ENCODE data around the gene CCSER1. TPM values are rescaled to one million over a fixed set of nuclear protein-coding genes. Genes with fewer than 3 reads are reported as not detected.

Gene CCSER1
- total RNA-seq, 1 experiment from 2014 or later: 5.9 TPM

DNA sequence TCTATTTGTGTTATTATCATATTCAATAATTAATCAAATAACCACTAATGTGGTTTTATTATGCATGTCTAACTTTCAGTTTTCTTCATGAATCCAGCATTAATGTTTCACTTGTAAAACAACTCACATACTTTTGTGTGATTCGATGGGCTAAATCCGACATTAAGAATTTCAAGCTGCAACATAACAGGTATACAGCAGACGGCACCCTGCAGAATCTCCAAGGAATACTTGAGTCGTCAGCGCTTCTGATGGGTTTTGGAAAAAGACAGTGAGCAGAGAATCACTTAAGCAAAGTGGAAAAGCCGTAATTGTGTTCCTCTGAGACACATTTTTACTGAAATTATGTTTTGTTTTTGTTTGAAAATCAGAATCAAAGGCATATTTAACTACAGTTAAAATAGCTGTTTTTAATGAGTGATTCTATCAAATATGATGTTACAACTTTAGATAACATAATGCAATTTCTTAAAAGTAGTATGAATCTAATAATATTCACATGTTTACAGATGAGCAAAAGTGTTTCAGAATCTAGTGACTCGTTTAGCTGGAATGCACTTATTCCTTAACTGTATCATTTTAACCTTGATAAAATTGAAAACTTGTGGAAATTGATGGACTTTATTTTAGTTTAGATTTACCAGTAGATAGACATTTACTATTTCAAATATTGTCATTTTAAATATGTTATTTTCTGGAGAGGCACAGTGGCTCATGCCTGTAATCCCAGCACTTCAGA, 514.8 kb downstream of the CCSER1 start:
- no TSS peak for BruUV-seq (replicated peaks)
- intact Hi-C loops (cut with micrococcal nuclease; ENCODE audit: unreplicated experiment): no loop called here
- no peaks in the 10 kb centered on the region for H4K20me1 ChIP-seq (ENCODE audit: insufficient read depth)
- no peaks in the 10 kb centered on the region for H3K36me3 ChIP-seq (ENCODE audit: low read depth)
- no peaks in the 10 kb centered on the region for H3K9me2 ChIP-seq (ENCODE audit: insufficient read depth)
- H3K4me2 ChIP-seq: no peak overlapping the region
- TF ChIP-seq EZH2 (IDR thresholded peaks at IDR 0.05; ENCODE audit: low read depth) (no peak), CTCF (conservative IDR thresholded peaks at IDR 0.05) (no peak)
- no peak for DNase-seq
- no peak overlapping the region for H3K4me3 ChIP-seq
- ChIA-PET POLR2A (ENCODE audit: unreplicated experiment) (no interaction called here), CTCF (no interaction called here)
- H3K4me1 ChIP-seq (replicated peaks; ENCODE audit: insufficient read depth): no peaks in the 10 kb centered on the region
- H2AFZ ChIP-seq: no peak overlapping the region
- no peaks in the 10 kb centered on the region for H3K79me2 ChIP-seq (ENCODE audit: low read depth)
- no peaks in the 10 kb centered on the region for H3K27me3 ChIP-seq (ENCODE audit: insufficient read depth, low read depth)
- H3F3A ChIP-seq (ENCODE audit: insufficient read depth, low read depth): no peaks in the 10 kb centered on the region
- H3K27ac ChIP-seq: no peak overlapping the region
- no peaks in the 10 kb centered on the region for H3K9me3 ChIP-seq (ENCODE audit: insufficient read depth, low read depth)

DNA sequence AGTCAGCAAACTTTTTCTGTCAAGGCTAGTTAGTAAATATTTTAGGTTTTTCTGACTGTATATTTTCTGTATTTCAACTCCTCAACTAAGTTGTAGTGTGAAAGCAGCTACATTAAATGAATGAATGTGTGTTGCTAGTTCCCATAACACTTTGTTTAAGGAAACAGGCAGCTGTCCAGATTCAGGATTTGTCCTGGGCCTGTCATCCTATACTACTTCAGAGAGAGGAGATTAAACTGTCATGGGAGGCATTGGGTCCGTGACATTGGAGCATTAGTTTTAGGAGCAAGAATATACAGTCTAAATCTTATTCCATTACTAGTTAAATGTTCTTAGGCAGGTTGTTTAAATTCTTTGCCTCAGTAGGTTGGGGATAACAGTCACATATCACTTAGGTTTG, 516.0 kb downstream of the CCSER1 start:
- no peaks in the 10 kb centered on the region for H3K4me1 ChIP-seq (replicated peaks; ENCODE audit: insufficient read depth)
- H3F3A ChIP-seq (ENCODE audit: insufficient read depth, low read depth): no peaks in the 10 kb centered on the region
- H3K36me3 ChIP-seq (ENCODE audit: low read depth): no peaks in the 10 kb centered on the region
- no peaks in the 10 kb centered on the region for H3K27me3 ChIP-seq (ENCODE audit: insufficient read depth, low read depth)
- H2AFZ ChIP-seq: no peak overlapping the region
- no peak for DNase-seq
- intact Hi-C loops (cut with micrococcal nuclease; ENCODE audit: unreplicated experiment): no loop called here
- no peak overlapping the region for H3K27ac ChIP-seq
- H3K79me2 ChIP-seq (ENCODE audit: low read depth): no peaks in the 10 kb centered on the region
- no TSS peak for BruUV-seq (replicated peaks)
- POLR2A ChIA-PET (ENCODE audit: unreplicated experiment): no interaction called here
- H3K4me3 ChIP-seq: no peak overlapping the region
- TF ChIP-seq CTCF (conservative IDR thresholded peaks at IDR 0.05) (no peak), EZH2 (IDR thresholded peaks at IDR 0.05; ENCODE audit: low read depth) (no peak)
- H3K9me3 ChIP-seq (ENCODE audit: insufficient read depth, low read depth): no peaks in the 10 kb centered on the region
- no peak overlapping the region for H3K4me2 ChIP-seq
- no peaks in the 10 kb centered on the region for H4K20me1 ChIP-seq (ENCODE audit: insufficient read depth)
- CTCF ChIA-PET: no interaction called here
- H3K9me2 ChIP-seq (ENCODE audit: insufficient read depth): no peaks in the 10 kb centered on the region

GRCh38 chr4:90648311-90648710, 521.1 kb downstream of the CCSER1 start:
- ChIA-PET POLR2A (ENCODE audit: unreplicated experiment) (no interaction called here), CTCF (no interaction called here)
- Histone ChIP-seq H3K36me3 (ENCODE audit: low read depth) (no peaks in the 10 kb centered on the region), H3K4me3 (no peak overlapping the region), H3K79me2 (ENCODE audit: low read depth) (no peaks in the 10 kb centered on the region), H4K20me1 (ENCODE audit: insufficient read depth) (no peaks in the 10 kb centered on the region), H3K9me3 (ENCODE audit: insufficient read depth, low read depth) (no peaks in the 10 kb centered on the region), H3K27me3 (ENCODE audit: insufficient read depth, low read depth) (no peaks in the 10 kb centered on the region), H2AFZ (no peak overlapping the region), H3K9me2 (ENCODE audit: insufficient read depth) (no peaks in the 10 kb centered on the region), H3K4me1 (replicated peaks; ENCODE audit: insufficient read depth) (no peaks in the 10 kb centered on the region), H3F3A (ENCODE audit: insufficient read depth, low read depth) (no peaks in the 10 kb centered on the region), H3K4me2 (no peak overlapping the region), H3K27ac (no peak overlapping the region)
- DNase-seq: no peak
- intact Hi-C loops (cut with micrococcal nuclease; ENCODE audit: unreplicated experiment): no loop called here
- TF ChIP-seq CTCF (conservative IDR thresholded peaks at IDR 0.05) (no peak), EZH2 (IDR thresholded peaks at IDR 0.05; ENCODE audit: low read depth) (no peak)
- no TSS peak for BruUV-seq (replicated peaks)

Data from PC-9 (cell line).